ENCODE measurements around the gene TLCD5.

Gene TLCD5

DNA sequence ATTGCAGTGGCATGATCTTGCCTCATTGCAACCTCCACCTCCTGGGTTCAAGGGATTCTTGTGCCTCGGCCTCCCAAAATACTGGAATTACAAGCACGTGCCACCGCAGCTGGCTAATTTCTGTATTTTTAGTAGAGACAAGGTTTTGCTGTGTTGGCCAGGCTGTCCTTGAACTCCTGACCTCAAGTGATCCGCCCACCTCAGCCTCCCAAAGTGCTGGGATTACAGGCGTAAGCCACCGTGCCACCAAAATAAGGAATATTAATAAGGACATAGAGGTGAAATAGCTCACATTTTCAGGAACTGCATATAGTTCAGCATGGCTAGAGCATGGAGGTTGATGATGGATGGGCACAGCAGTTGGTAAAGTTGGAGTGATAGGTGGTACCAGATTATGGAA lies 32.5 kb downstream of the TLCD5 start:
- in situ Hi-C loops (cut with MboI; ENCODE audit: low pct_unique_long_range_greater_than_20kb, low sequenced_read_pairs, unreplicated experiment) = no loop called here
- no peak for DNase-seq (ENCODE audit: low spot score)
- TF ChIP-seq, protein P1, sequence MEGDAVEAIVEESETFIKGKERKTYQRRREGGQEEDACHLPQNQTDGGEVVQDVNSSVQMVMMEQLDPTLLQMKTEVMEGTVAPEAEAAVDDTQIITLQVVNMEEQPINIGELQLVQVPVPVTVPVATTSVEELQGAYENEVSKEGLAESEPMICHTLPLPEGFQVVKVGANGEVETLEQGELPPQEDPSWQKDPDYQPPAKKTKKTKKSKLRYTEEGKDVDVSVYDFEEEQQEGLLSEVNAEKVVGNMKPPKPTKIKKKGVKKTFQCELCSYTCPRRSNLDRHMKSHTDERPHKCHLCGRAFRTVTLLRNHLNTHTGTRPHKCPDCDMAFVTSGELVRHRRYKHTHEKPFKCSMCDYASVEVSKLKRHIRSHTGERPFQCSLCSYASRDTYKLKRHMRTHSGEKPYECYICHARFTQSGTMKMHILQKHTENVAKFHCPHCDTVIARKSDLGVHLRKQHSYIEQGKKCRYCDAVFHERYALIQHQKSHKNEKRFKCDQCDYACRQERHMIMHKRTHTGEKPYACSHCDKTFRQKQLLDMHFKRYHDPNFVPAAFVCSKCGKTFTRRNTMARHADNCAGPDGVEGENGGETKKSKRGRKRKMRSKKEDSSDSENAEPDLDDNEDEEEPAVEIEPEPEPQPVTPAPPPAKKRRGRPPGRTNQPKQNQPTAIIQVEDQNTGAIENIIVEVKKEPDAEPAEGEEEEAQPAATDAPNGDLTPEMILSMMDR (IDR thresholded peaks at IDR 0.05; ENCODE audit: extremely low read depth, insufficient read depth, missing control alignments) = no peak

DNA sequence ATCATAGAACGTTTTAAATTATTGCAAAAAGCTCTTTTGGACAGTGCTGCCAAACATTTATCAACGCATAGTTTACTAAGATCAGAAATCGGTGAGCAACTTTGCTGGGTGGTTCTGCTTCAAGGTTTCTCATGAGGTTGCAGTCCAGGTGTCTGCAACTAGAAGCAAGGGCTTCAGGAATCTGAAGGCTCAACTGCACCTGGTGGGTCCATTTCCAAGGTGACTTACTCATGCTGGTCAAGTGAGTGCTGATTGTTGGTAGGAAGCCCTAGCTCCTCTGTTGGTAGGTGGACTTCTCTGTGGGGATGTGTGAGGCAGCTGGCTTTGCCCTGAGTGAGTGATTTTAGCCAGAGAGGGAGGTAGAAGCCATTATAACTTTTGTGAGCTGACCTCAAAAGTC lies 33.6 kb downstream of the TLCD5 start:
- TF ChIP-seq, protein P1 (IDR thresholded peaks at IDR 0.05; ENCODE audit: extremely low read depth, insufficient read depth, missing control alignments) = no peak
- no peak for DNase-seq (ENCODE audit: low spot score)
- in situ Hi-C loops (cut with MboI; ENCODE audit: low pct_unique_long_range_greater_than_20kb, low sequenced_read_pairs, unreplicated experiment) = no loop called here

DNA sequence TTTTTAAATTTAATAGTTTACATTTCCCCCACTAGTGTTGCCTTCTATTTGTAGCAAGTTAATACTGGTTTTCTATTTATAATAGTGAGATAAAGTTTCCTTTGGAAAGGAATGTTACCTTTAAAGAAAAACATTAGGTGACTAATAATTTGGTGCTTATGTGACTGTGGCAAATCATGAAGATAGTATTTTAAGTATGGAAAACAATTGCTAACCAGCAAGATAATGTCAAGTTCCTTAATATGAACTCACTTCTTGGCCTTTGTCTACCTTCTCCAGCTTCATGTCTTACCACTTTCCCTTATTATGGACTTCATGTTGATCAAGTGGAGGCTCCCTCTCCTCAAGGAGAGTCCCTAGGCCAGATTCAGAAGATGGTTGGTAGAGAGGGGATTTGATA lies 38.3 kb downstream of the TLCD5 start:
- TF ChIP-seq, protein P1 (IDR thresholded peaks at IDR 0.05; ENCODE audit: extremely low read depth, insufficient read depth, missing control alignments) = no peak
- no peak for DNase-seq (ENCODE audit: low spot score)
- in situ Hi-C loops (cut with MboI; ENCODE audit: low pct_unique_long_range_greater_than_20kb, low sequenced_read_pairs, unreplicated experiment) = no loop called here

DNA sequence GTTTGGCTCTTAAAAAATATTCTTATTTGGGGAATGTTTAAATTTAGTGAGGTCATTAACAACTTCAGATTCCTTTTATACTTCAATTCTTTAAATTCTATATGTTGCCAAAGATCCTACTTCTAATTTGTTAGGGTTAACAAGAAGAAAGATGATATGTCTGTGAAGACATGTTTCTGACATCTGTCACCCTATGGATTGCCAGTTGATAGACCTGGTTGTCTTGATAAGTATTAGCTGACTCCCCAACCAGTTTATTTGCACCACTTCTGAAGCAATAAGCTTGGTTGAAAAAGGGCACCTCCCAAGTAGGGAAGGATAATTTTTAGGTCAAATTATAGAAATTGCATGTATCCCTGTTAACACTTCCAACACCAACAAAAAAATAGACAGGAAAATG lies 40.4 kb downstream of the TLCD5 start:
- TF ChIP-seq, protein P1 (IDR thresholded peaks at IDR 0.05; ENCODE audit: extremely low read depth, insufficient read depth, missing control alignments) = no peak
- in situ Hi-C loops (cut with MboI; ENCODE audit: low pct_unique_long_range_greater_than_20kb, low sequenced_read_pairs, unreplicated experiment) = no loop called here
- DNase-seq (ENCODE audit: low spot score) = no peak

DNA sequence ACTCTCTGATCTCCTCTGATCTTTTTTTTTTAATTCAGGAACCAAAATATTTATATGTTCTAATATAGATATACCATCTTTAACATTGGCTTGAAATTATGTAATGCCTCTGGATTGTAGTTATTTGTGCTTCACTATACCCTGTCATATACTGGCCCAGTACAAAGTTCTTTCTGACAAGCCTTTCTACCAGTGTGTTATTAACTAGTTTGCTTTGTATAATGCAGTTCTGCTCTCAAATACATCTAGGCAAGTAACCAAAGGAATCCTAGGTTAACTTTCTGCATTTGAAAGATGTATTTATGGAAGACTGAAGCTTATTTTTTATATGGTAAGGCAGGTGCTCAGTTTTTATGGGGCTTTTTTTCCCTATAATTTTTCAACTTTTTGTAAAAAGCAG lies 47.2 kb downstream of the TLCD5 start:
- TF ChIP-seq, protein P1 (IDR thresholded peaks at IDR 0.05; ENCODE audit: extremely low read depth, insufficient read depth, missing control alignments) = no peak
- no peak for DNase-seq (ENCODE audit: low spot score)
- in situ Hi-C loops (cut with MboI; ENCODE audit: low pct_unique_long_range_greater_than_20kb, low sequenced_read_pairs, unreplicated experiment) = no loop called here

DNA sequence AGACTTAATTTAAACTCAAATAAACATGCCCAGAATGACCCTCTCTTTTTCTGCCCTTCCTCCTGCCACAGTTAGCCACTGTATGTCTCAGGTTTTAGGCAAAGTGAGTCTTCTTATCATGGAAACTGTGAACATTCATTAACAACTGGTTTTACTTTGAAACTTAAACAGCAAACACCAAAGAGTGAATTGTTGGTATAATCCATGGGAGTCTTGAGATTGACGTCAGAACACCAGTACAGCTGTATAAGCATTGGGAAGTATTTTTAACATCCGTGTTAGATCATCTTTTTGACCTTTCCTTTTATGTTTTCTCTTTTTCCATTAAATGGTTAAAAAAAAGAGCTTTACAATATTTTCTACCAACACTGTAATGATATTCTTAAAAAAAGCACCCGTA lies 50.0 kb downstream of the TLCD5 start:
- in situ Hi-C loops (cut with MboI; ENCODE audit: low pct_unique_long_range_greater_than_20kb, low sequenced_read_pairs, unreplicated experiment) = no loop called here
- DNase-seq (ENCODE audit: low spot score) = no peak
- TF ChIP-seq, protein P1 (IDR thresholded peaks at IDR 0.05; ENCODE audit: extremely low read depth, insufficient read depth, missing control alignments) = no peak
